HG02610 (cell line): ENCODE data around the gene SWI5.
"Not testable (repeated sequence)": the region's sequence is repeated elsewhere in the genome, so short reads cannot be mapped to it uniquely, and the experiment has no call there.

ENCODE experiments used
- ATAC-seq: cut with Tn5 transposase; IDR thresholded peaks from one replicate; pipeline ENCODE4 v1.9.1; 2021; ENCODE audit warnings: mild to moderate bottlenecking, moderate library complexity; ENCODE audit not compliant: unreplicated experiment

Gene SWI5

DNA sequence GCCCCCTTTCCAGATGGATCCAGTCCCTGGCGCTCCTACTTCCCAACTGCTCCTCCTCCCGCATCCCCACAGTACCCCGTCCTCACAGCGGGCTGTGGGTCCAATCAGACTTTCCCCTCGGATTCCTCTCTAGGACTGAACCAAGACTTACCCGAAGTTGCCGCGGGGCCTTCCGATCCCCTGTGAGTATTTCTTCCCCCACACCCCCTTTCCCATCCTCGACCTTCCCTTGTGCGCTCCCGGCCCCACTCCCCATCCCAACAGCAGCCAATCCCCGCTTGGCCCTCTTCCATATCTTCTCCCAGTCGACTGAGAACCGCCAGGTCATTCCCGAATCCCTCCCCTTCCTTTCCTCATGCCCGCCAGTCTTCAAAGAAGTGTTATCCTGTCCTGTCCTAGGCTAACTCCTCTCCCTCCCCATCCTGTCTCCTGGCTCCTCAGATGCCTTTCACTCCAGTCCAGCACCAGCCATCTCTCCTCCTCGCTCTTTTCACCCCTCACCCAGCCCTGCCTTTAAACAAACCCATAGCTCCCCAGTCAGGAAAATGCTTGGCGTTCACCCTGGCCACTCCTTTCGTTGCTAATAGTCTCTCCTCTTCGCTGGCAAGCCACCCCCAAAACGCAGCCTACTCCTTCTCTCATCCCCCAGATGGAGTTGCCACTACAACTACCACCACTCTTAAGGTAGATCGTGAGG lies 646 bp downstream of the SWI5 start:
- no peak for ATAC-seq

DNA sequence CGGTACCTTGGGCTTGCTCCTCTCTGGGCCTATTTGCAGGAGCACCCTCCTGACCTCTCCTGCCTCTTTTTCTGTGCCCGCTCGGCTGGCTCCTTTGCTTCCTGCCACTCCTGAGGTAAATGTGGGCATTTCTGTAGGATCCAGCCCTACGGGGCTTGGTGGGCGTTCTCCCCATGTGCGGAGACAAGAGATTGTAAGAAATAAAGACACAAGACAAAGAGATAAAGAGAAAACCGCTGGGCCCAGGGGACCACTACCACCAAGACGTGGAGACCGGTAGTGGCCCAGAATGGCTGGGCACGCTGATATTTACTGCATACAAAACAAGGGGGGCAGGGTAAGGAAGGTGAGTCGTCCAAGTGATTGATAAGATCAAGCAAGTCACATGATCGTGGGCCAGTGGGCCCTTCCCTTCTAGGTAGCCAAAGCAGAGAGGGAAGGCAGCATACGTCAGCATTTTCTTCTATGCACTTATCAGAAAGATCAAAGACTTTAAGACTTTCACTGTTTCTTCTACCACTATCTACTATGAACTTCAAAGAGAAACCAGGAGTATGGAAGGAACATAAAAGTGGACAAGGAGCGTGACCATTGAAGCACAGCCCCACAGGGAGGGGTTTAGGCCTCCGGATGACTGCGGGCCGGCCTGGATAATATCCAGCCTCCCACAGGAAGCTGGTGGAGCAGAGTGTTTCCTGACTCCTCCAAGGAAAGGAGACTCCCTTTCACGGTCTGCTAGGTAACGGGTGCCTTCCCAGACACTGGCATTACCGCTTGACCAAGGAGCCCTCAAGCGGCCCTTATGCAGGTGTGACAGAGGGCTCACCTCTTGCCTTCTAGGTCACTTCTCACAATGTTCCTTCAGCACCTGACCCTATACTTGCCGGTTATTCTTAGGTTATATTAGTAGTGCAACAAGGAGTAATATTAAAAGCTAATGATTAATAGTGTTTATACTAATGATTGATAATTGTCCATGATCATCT lies 3.3 kb downstream of the SWI5 start:
- not testable (repeated sequence) for ATAC-seq

DNA sequence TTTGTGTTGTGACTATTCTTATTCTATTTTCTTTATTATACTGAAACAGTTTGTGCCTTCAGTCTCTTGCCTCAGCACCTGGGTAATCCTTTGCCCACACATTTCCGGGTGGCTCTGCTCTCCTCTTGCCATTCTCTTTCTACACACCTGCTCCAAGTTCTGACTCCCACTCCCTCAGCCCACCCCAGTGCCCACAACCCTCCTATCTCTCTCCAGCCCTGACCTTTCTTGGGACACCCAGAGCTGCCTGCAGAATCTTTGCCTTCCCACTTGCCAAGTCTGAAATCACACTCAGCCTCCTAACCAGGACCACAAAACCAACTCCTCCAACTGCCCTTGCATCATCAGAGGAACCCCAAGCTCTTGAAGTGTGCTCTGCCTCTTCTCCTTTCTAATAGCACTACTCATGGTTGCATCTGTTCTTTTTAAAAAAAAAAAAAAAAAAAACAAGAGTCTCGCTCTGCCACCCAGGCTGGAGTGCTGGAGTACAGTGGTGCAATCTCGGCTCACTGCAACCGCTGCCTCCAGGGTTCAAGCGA lies 4.1 kb downstream of the SWI5 start:
- ATAC-seq, result no peak

DNA sequence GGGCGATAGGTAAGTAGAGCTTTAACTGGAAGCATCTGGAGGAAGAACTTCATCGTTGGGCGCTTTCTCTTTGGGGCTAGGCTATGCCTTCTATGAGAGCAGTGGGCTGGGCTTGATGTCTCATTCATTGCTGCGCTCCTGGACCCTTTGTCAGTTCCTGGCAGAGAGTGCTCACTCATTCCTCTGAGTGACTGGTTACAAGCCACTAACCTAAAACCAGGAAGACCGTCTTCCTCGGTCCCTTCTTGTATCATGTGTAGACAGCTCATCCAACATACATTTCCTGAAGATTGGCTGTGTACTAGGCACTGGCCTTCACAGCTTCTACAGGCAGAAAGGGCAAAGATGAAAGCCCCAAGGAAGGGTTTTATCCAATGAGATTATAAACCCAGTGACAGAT lies 6.4 kb downstream of the SWI5 start:
- ATAC-seq, result no peak

DNA sequence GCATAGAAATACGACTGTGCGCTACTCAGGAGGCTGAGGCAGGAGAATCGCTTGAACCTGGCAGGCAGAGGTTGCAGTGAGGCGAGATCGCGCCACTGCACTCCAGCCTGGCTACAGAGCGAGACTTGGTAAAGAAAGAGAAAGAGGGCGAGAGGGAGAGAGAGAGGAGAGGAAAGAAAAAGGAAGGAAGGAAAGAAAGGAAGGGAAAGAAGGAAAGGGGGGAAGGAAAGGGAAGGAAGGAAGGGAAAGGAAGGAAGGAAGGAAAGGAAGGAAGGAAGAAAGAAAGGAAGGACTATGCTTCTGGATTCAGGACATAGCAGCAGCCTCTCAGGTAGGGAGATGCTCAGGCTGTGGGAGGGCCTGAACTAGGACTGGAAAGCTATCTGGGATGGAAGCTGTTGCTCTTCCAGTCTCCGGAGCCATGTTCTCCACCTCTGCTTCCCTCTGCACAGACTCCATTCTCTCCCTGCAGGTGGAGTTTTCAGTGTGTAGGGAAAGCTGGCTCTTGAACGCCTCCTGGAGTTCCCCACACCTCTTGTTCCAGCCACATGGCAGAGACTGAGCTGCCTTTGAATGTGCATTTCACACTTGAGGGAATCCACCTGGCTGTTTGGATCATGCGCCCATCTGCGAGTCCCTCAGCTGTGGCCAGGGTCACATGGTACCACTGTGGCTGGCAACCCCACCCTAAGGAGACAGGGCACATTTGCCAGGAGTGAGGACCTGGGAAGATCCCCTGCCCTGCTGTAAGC lies 9.1 kb downstream of the SWI5 start:
- ATAC-seq, result no peak

DNA sequence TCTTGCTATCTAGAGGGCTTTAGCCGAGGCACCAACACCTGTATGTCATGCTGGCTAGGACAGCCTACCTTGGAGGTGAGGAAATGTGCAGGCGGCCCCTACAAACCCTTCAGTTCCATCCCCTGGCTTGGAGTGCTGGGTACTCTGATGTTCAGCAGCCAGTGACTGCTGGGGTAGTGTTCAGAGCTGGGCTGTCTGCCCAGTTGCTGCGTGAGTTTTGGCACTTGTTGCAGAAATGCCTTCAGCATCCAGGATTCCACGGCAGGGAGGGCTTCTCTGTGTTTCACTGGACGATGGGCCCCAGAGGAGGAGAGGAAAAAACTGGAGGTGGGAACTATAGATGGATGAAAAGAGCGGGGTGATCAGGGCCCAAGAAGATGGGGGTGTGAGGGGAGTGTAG lies 10.4 kb downstream of the SWI5 start:
- ATAC-seq, result no peak

DNA sequence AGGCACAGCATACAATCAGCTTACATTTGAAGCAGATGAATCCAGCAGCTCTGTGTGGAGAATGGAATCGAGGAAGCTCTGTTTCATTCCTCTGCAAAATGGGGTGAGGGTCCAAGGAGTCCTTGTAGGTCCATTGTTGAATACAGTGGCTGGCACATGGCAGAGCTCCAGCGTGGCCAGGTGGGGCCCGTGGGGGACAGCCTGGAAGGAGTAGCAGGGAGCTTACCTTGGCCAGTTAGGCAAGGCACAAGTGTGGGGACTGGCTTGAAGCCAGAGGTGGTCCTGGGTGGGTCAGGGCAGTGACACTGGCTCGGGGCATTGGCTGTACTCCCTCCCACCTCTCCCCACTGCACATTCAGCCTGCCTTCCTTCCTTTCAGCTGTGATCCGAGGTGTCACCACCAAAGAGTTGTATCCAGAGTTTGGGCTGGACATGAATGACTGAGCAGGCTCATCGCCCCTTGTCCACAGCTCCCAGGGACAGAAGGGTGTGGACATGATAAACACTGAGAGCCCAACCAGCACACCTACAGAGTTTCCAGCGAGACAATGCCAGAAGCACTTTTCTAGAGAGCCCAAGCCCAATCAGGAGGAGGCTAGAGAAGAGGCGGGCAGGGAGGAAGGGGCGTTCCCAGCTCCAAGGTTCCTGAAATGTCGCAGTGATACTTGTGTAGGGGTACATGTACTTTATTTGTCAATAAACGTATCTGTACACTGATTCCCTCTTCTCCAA lies 12.4 kb downstream of the SWI5 start:
- no peak for ATAC-seq

DNA sequence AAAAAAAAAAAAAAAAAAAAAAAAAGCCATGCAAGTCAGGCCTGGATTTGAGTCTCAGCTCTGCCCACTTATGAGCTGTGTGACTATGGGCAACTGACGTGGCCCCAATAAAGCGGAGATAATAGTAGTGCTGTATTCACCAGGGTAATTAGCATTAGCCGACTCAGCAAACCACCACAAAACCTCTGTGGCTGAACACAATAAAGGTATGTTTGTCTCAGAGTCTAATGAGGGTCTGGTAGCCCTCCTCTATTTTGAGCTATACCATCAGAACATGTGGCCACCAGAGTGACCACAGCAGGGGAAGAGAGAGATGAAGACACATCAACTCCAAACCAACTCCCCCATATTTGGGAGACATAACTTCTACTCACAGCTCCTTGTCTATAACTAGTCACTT lies 15.9 kb downstream of the SWI5 start:
- ATAC-seq, result no peak

DNA sequence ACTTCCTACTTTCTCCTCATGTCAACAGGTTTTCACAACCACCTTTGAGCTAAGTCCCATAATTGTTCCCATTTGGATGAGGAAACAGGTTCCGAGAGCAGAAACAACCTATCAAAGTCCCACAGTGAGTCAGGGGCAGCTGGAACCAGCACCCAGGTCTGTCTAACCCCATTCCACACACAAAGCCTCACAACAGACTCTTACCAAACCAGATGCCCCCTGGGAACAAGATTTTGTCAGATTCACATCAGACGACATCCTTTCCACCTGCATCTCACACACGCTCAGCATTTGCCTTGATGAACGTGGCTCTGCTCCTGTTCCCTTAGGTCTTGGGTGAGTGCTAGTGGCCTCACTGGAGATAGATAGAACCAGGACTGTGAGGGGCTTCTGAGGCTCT lies 17.0 kb downstream of the SWI5 start:
- ATAC-seq, result no peak

DNA sequence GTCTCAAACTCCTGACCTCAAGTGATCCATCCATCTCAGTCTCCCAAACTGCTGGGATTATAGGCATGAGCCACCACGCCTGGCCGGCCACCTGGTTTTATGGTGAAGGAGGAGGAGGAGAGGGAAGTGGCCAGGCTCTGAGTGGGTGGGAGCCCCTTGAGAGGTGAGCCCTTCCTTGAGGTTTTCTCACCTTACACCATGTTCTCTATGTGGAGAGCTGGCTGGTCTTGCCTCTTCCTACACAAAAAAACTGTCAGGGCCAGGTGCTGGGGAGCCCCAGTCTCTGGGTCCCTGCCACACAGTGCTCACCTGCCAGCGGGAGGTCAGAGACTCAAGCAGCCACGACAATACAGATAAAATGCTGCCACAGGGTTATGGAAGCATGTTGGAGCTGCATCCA lies 18.1 kb downstream of the SWI5 start:
- ATAC-seq, result no peak

DNA sequence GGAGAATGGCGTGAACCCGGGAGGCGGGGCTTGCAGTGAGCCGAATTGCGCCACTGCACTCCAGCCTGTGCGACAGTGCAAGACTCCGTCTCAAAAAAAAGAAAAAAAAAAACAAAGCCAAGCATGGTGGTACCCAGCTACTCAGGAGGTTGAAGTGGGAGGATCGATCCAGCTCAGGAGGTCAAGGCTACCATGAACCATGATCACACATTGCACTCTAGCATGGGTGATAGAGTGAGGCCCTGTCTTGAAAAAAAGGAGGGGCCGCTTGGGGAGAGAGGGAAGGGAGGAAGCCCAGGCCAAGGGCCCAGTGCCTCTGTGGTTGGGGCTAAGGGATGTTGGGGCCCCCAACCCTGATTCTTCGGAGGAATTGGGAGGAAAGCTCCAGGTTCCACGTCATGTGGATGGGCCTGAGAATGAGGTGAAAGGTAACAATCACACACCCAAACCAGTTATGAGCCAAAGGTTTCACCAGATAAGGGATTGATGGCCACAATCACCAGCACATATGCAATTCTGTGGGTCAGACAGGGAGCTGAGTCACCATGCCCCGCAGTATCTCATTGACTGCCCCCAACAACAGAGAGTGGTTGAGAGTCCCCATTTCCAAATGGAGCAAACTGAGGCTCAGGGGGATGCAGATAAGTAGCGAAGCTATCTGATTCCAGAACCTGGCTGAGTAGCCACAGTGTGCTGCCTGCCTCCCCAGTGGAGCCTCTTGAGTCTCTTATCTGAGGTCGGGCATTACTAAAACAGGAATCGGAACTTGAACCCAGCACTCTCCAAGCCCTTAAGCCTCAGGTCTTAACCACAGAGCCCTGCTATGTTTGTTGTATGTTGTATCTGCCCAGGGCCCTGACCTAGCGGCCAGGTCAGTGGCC lies 20.5 kb downstream of the SWI5 start:
- ATAC-seq, result no peak

DNA sequence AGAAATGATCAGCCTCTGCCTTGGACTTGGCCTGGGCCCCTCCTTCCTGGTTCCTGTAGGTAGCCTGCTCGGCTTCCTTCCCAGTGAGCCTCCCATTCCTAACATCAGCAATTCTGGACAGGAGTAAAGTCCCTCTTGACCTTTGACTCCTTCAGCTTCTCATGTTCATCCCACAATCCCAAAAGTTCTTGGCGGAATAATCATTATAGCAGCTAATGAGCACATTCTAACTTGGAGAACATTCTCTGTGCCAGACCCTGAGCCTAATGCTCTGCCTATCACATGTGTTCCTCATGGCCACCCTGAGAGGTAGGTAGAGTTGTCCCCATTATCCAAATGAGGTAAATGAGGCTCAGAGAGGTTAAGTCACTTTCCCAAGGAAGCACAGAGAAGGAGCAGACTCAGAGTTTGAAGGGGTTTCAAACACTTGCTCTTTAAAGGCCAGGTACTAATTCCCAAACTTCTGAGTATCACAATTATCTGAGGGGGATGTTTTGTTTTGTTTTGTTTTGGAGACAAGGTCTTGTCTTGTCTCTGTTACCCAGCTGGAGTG lies 21.2 kb downstream of the SWI5 start:
- no peak for ATAC-seq

DNA sequence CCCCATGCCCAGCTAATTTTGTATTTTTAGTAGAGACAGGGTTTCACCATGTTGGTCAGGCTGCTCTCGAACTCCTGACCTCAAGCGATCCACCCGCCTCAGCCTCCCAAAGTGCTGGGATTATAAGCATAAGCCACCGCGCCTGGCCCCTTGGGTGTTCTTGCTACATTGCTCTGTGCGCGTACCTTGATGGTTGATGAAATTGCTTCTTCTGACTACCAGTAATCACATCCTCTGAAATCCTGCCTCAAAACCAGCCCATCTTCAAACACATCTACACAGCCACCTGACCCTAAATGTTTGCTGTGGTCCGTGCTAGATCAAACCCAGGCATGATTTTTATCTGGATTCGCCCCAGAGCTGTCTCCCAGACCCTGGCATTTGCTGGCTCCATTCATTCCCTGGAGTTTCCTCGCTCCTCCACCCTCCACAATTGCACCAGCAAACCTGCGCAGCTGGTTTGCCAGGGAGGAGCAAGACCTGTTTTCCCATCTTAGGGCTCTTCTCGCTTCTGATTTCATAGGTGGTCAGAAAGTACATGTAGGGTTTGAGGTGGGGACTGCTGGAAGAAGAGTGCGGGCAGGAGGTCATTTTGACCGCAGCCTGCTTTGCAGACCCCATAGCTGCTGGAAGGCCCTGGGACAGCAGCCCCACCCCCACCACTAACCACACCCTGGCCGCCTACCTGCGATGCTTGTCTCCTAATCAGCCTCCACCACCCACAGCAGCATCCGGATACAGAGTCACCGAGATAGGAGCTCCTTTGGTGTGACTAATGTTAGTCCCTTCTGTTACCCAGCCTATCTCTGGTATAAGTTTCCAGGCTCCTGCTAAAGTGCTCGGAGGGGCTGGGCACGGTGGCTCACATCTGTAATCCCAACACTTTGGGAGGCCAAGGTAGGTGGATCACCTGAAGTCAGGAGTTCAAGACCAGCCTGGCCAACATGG lies 22.7 kb downstream of the SWI5 start:
- ATAC-seq, result no peak

DNA sequence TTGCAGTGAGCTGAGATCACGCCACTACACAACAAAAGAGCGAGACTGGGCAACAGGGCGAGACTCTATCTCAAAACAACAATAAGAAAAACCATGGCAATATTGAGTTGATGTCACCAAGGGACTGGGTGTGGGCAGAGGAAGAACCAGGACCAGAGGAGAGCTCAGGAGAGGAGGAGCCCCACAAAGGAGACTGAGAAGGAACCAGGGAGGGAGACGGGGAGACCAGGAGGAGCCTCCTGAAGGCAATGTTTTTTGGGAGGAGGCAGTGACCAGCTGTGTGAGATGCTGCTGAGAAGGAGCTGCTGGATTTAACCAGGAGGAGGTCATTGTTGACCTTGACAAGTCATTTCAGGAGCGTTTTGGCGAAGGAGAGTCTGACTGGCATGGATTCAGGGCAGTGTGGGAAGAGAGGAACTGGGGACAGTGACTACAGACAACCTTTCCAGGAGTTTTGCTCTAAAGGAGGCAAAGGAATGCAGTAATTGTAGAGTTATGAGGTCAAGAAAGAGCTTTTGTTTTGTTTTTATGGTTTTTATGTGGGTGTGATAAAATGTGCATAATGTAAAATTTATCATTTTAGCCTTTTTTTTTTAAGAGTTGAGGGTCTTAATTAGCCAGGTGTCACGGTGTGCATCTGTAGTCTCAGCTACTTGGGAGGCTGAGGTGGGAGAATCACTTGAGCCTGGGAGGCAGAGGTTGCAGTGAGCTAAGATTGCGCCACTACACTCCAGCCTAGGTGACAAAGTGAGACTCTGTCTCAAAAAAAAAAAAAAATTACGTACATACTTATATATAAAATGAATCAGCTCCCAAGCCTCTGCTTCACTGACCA lies 28.3 kb downstream of the SWI5 start:
- no peak for ATAC-seq

DNA sequence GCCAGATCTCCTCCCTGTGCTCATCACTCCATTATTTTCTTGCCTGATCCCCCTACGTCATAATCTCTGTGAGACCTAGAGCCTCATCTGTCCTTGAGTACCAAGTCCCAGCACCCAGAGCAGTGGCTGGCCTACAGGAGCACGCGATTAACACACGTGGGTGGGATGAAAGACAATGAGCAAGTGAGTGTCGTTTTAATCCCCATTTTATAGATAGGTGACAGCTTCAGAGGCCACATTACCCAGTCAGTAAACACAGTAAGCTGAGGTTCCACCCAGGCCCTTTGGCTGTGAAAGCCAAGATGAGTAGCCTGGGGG lies 28.9 kb downstream of the SWI5 start:
- ATAC-seq, result no peak

DNA sequence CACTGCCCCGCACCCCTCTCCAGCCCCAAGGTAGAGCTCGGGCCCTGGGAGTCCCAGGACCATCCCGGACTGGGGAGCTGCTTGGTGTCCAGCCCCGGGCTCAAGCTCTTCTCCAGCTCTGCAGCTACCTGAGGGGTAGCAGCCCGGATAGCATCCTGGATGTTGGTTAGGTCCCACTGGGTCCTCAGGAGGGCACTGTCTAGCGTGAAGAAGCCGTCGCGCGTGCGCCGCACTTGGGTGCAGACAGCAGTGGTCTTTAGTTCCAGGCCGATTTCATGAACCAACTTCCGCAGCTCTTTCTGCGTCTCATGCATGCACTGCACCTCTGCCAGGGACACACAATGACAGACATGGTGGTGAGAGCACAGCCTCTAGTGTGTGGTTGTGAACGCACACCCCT lies 33.5 kb downstream of the SWI5 start:
- no peak for ATAC-seq

DNA sequence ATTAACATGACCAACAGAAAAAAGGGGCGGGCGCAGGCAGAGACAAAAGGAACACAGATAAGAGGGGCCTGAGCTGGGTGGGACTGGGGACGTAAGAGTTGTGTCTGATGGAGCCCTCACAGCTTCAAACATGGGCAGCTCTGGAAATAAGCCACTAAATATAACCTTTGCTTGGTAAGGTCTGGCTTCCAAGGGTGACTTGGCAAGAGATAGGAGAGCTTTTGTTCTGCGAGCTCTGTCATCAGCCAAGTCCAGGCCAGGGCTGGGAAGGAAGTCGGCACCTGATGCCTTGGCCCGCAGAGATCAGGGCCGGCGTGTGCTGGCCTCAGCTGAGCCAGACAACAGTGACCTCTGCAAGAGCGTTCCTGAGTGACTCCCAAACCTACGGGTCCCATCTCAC lies 34.4 kb downstream of the SWI5 start:
- no peak for ATAC-seq
